HEK293 (cell line): ENCODE measurements around the gene RABEP2.

Experiments used
- CTCF ChIA-PET: fragments of 350-600 bp; formaldehyde crosslinking; extraction: SDS; loops from one replicate; lab custom pipeline; 2021; ENCODE audit warnings: antibody characterized with exemption; lab: Yijun Ruan, JAX
- POLR2A ChIA-PET: fragments of 300-600 bp; formaldehyde crosslinking; extraction: SDS; loops from one replicate; lab custom pipeline; 2020; ENCODE audit warnings: antibody characterized with exemption, inconsistent platforms; lab: Yijun Ruan, JAX
- H3K27ac ChIP-seq: fragments of 200-500 bp; sonication (Bioruptor generic); 2 replicates; pipeline ENCODE4 v1.5.1; 2014; ENCODE audit warnings: low read depth, low read length, control low read depth, inconsistent platforms; ENCODE audit errors: extremely low read depth
- H3K36me3 ChIP-seq, 2 experiments: fragments of 200-500 bp in 1 of 2; sonication (Bioruptor generic) in 1 of 2; 1 replicate in 1 of 2; 2 replicates in 1 of 2; pipeline ENCODE4 v1.5.1; 2014 to 2017; ENCODE audit warnings: inconsistent platforms in 2 of 2, low read length in 2 of 2; ENCODE audit not compliant: control insufficient read depth in 2 of 2, insufficient read depth in 1 of 2
- H3K4me1 ChIP-seq: fragments of 200-500 bp; sonication (Bioruptor generic); 2 replicates; pipeline ENCODE4 v1.5.1; 2014; ENCODE audit warnings: mild to moderate bottlenecking, low read length, inconsistent platforms; ENCODE audit not compliant: control insufficient read depth, insufficient read depth
- H3K4me3 ChIP-seq: 2 replicates; pipeline ENCODE4 v1.5.1; 2011; ENCODE audit warnings: low read depth, mild to moderate bottlenecking, control low read depth, low read length, moderate library complexity
- H3K9me3 ChIP-seq: fragments of 200-500 bp; sonication (Bioruptor generic); 2 replicates; pipeline ENCODE4 v1.5.1; 2014; ENCODE audit warnings: low read depth, low read length, inconsistent platforms; ENCODE audit not compliant: control insufficient read depth, insufficient read depth
- GFI1B ChIP-seq: fragments of 450-650 bp; formaldehyde crosslinking; IDR thresholded peaks from 2 replicates; pipeline ENCODE4 v1.5.1; 2016; ENCODE audit warnings: missing biosample characterization, missing genetic modification characterization
- PRDM1 ChIP-seq: fragments of 450-650 bp; formaldehyde crosslinking; IDR thresholded peaks from 2 replicates; pipeline ENCODE4; 2016; ENCODE audit warnings: missing biosample characterization, missing genetic modification characterization
- SALL2 ChIP-seq: fragments of 450-650 bp; formaldehyde crosslinking; IDR thresholded peaks from 2 replicates; pipeline ENCODE4 v1.5.0; 2017; ENCODE audit warnings: missing biosample characterization, mild to moderate bottlenecking, missing genetic modification characterization, borderline replicate concordance
- SP7 ChIP-seq: fragments of 450-650 bp; formaldehyde crosslinking; IDR thresholded peaks from 2 replicates; pipeline ENCODE4 v1.5.1; 2016; ENCODE audit warnings: missing biosample characterization, missing genetic modification characterization
- TCF7L2 ChIP-seq: IDR thresholded peaks from 2 replicates; pipeline ENCODE4 v1.6.1; 2011; ENCODE audit warnings: low read depth, mild to moderate bottlenecking, inconsistent platforms, low read length, moderate library complexity, borderline replicate concordance
- ZFP41 ChIP-seq: fragments of 450-650 bp; formaldehyde crosslinking; IDR thresholded peaks from 2 replicates; pipeline ENCODE4 v1.5.1; 2016; ENCODE audit warnings: missing biosample characterization, missing genetic modification characterization, borderline replicate concordance
- ZFP69B ChIP-seq: fragments of 450-650 bp; formaldehyde crosslinking; IDR thresholded peaks from 2 replicates; pipeline ENCODE4 v1.5.1; 2016; ENCODE audit warnings: missing biosample characterization, missing genetic modification characterization
- ZNF169 ChIP-seq: fragments of 450-650 bp; formaldehyde crosslinking; IDR thresholded peaks from 2 replicates; pipeline ENCODE4 v1.5.1; 2016; ENCODE audit warnings: missing biosample characterization, missing genetic modification characterization
- ZNF184 ChIP-seq: fragments of 450-650 bp; IDR thresholded peaks from 2 replicates; pipeline ENCODE4 v1.5.1; 2018; ENCODE audit warnings: missing biosample characterization, mild to moderate bottlenecking, missing genetic modification characterization
- ZNF48 ChIP-seq: fragments of 450-650 bp; formaldehyde crosslinking; IDR thresholded peaks from 2 replicates; pipeline ENCODE4 v1.5.1; 2016; ENCODE audit warnings: missing biosample characterization, missing genetic modification characterization
- ZNF600 ChIP-seq: fragments of 450-650 bp; formaldehyde crosslinking; IDR thresholded peaks from 2 replicates; pipeline ENCODE4 v1.5.1; 2016; ENCODE audit warnings: missing biosample characterization, missing genetic modification characterization
- ZNF677 ChIP-seq: fragments of 450-650 bp; IDR thresholded peaks from 2 replicates; pipeline ENCODE4 v1.5.0; 2018; ENCODE audit warnings: missing biosample characterization, mild to moderate bottlenecking, missing genetic modification characterization, moderate library complexity
- TF ChIP-seq, protein P1 (sequence below): fragments of 450-650 bp; formaldehyde crosslinking; IDR thresholded peaks from 2 replicates; pipeline ENCODE4 v1.5.1; 2016; ENCODE audit warnings: missing biosample characterization, missing genetic modification characterization
- TF ChIP-seq, protein P2 (sequence below): fragments of 450-650 bp; formaldehyde crosslinking; IDR thresholded peaks from 2 replicates; pipeline ENCODE4 v1.5.1; 2016; ENCODE audit warnings: missing biosample characterization, missing genetic modification characterization
- TF ChIP-seq, protein P3 (sequence below): fragments of 450-650 bp; formaldehyde crosslinking; optimal IDR thresholded peaks from 2 replicates; pipeline ENCODE3; 2016; ENCODE audit warnings: missing biosample characterization, mild to moderate bottlenecking, missing genetic modification characterization
- TF ChIP-seq, protein P4 (sequence below): fragments of 450-650 bp; formaldehyde crosslinking; IDR thresholded peaks from 2 replicates; pipeline ENCODE4 v1.5.1; 2016; ENCODE audit warnings: missing biosample characterization, missing genetic modification characterization, low read depth
- TF ChIP-seq, protein P5 (sequence below): fragments of 450-650 bp; formaldehyde crosslinking; IDR thresholded peaks from 2 replicates; pipeline ENCODE4 v1.5.1; 2016; ENCODE audit warnings: missing biosample characterization, missing genetic modification characterization
- TF ChIP-seq, protein P6 (sequence below): sonication (generic); formaldehyde crosslinking; IDR thresholded peaks from 2 replicates; pipeline ENCODE4 v1.8.1; 2022; ENCODE audit warnings: mild to moderate bottlenecking, moderate library complexity, missing genetic modification reagents
- TF ChIP-seq, protein P7 (sequence below): fragments of 450-650 bp; formaldehyde crosslinking; conservative IDR thresholded peaks from 2 replicates; pipeline ENCODE4 v1.5.1; 2016; ENCODE audit warnings: low read depth, missing biosample characterization, missing genetic modification characterization

RABEP2 gene

DNA sequence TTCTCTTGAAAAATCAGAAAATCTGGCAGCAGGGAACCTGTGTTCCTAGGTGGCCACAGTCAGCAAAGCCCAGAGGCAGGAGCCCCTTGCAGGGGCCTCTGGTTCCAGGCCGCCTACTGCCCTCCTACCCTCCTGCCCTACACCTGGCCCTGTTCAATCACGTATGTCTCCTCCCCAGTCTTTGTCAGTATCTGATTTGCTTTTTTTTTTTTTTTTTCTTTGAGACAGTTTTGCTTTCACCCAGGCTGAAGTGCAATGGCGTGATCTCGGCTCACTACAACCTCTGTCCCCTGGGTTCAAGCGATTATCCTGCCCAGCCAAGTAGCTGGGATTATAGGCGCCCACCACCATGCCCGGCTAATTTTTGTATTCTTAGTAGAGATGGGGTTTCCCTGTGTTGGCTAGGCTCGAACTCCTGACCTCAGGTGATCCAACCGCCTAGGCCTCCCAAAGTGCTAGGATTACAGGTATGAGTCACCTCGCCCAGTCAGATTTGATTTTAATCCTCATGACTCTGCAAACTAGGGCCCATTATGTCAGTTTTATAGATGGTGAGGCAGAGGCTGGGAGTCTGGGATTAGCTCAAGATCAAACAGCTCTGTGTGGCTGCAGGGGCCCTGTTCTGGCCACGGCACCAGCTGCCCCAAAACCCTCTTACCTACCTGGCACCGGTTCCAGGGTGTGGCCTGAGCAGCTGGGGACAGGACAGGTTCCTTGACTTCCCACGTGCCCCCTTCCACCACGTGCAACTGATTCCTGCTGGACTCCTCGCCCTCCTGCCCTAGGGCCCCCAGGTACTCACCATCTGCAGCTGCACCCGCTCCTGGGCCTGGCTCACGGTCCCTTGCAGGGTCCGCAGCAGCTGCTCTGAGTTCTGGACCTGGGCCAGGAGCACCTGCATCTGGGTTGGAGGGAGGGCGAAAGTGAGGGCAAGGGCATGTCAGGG lies 14.7 kb downstream of the RABEP2 start (continued):
- TF ChIP-seq PRDM1 (tag by site-specific recombination): no peak
- TF ChIP-seq, protein P1, sequence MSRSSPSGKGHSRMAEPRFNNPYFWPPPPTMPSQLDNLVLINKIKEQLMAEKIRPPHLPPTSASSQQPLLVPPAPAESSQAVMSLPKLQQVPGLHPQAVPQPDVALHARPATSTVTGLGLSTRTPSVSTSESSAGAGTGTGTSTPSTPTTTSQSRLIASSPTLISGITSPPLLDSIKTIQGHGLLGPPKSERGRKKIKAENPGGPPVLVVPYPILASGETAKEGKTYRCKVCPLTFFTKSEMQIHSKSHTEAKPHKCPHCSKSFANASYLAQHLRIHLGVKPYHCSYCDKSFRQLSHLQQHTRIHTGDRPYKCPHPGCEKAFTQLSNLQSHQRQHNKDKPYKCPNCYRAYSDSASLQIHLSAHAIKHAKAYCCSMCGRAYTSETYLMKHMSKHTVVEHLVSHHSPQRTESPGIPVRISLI (tag by site-specific recombination): 0 out of 2 replicates have a peak, but pooled peaks have one; percentile 21
- TF ChIP-seq, protein P2, sequence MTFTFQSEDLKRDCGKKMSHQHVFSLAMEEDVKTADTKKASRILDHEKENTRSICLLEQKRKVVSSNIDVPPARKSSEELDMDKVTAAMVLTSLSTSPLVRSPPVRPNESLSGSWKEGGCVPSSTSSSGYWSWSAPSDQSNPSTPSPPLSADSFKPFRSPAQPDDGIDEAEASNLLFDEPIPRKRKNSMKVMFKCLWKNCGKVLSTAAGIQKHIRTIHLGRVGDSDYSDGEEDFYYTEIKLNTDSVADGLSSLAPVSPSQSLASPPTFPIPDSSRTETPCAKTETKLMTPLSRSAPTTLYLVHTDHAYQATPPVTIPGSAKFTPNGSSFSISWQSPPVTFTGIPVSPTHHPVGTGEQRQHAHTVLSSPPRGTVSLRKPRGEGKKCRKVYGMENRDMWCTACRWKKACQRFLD (tag by site-specific recombination): no peak
- TF ChIP-seq ZFP41: no peak
- TF ChIP-seq ZNF677 (tag by site-specific recombination): no peak
- TF ChIP-seq ZNF184 (tag by site-specific recombination): peak; percentile 15; the same call in 1 of the 2 replicates
- peak; percentile 55; the same call in 1 of the 2 replicates for TF ChIP-seq ZNF600 (tag by site-specific recombination)
- TF ChIP-seq TCF7L2: no peak
- TF ChIP-seq, protein P3, sequence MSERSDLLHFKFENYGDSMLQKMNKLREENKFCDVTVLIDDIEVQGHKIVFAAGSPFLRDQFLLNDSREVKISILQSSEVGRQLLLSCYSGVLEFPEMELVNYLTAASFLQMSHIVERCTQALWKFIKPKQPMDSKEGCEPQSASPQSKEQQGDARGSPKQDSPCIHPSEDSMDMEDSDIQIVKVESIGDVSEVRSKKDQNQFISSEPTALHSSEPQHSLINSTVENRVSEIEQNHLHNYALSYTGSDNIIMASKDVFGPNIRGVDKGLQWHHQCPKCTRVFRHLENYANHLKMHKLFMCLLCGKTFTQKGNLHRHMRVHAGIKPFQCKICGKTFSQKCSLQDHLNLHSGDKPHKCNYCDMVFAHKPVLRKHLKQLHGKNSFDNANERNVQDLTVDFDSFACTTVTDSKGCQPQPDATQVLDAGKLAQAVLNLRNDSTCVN (tag by site-specific recombination): no peak
- peak; percentile 78 for TF ChIP-seq SP7 (tag by site-specific recombination)
- peak; percentile 73; the same call in 1 of the 2 replicates for TF ChIP-seq GFI1B (tag by site-specific recombination)

DNA sequence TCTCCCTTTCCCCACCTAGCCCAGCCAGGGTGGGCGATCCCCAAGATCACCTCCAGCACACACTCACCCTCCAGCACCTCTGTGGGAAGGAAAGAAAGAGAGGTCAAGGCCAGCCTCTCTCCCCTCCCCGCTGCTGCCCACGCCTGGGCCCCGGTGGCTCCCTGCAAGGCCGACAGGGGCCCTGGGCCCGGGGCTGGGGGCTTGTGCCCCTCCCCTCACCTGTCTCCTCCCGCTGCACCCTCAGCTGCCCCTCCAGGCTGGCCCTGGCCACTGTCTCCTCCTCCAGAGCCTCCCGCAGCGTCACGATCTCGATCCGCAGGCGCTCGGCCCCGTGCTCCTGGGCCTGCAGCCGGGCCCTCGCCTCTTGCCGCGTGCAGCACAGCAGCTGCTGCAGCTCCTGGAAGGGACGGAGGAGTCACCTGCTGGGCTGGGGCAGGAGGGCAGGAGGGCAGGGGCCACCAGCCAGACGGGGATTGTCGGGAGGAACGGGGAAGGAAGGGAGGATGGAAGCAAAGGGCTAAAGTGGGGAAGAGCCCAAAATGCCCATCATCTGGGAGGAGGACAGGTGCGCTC lies 19.2 kb downstream of the RABEP2 start:
- ChIA-PET CTCF (interaction anchor here (1.0 kb wide), 1 partner anchor 39 kb away, joined by 3 read pairs; no protein-coding TSS in a partner anchor), POLR2A (no interaction called here)
- H3K36me3 ChIP-seq: peaks cover 0 to 9% of the 10 kb centered on the region in 2 experiments; a peak in 2 of 3 replicates
- H3K27ac ChIP-seq: no peak overlapping the region
- H3K9me3 ChIP-seq: no peaks in the 10 kb centered on the region
- TF ChIP-seq ZNF169 (tag by site-specific recombination) (no peak), SALL2 (tag by site-specific recombination) (no peak), ZNF48 (tag by site-specific recombination) (no peak), ZFP69B (tag by site-specific recombination) (no peak)
- TF ChIP-seq, protein P4, sequence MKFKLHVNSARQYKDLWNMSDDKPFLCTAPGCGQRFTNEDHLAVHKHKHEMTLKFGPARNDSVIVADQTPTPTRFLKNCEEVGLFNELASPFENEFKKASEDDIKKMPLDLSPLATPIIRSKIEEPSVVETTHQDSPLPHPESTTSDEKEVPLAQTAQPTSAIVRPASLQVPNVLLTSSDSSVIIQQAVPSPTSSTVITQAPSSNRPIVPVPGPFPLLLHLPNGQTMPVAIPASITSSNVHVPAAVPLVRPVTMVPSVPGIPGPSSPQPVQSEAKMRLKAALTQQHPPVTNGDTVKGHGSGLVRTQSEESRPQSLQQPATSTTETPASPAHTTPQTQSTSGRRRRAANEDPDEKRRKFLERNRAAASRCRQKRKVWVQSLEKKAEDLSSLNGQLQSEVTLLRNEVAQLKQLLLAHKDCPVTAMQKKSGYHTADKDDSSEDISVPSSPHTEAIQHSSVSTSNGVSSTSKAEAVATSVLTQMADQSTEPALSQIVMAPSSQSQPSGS: no peak
- TF ChIP-seq, protein P5, sequence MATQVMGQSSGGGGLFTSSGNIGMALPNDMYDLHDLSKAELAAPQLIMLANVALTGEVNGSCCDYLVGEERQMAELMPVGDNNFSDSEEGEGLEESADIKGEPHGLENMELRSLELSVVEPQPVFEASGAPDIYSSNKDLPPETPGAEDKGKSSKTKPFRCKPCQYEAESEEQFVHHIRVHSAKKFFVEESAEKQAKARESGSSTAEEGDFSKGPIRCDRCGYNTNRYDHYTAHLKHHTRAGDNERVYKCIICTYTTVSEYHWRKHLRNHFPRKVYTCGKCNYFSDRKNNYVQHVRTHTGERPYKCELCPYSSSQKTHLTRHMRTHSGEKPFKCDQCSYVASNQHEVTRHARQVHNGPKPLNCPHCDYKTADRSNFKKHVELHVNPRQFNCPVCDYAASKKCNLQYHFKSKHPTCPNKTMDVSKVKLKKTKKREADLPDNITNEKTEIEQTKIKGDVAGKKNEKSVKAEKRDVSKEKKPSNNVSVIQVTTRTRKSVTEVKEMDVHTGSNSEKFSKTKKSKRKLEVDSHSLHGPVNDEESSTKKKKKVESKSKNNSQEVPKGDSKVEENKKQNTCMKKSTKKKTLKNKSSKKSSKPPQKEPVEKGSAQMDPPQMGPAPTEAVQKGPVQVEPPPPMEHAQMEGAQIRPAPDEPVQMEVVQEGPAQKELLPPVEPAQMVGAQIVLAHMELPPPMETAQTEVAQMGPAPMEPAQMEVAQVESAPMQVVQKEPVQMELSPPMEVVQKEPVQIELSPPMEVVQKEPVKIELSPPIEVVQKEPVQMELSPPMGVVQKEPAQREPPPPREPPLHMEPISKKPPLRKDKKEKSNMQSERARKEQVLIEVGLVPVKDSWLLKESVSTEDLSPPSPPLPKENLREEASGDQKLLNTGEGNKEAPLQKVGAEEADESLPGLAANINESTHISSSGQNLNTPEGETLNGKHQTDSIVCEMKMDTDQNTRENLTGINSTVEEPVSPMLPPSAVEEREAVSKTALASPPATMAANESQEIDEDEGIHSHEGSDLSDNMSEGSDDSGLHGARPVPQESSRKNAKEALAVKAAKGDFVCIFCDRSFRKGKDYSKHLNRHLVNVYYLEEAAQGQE (tag by site-specific recombination): no peak
- TF ChIP-seq, protein P6, sequence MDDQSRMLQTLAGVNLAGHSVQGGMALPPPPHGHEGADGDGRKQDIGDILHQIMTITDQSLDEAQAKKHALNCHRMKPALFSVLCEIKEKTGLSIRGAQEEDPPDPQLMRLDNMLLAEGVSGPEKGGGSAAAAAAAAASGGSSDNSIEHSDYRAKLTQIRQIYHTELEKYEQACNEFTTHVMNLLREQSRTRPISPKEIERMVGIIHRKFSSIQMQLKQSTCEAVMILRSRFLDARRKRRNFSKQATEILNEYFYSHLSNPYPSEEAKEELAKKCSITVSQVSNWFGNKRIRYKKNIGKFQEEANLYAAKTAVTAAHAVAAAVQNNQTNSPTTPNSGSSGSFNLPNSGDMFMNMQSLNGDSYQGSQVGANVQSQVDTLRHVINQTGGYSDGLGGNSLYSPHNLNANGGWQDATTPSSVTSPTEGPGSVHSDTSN (CRISPR knock-in tag): no peak
- TF ChIP-seq, protein P7, sequence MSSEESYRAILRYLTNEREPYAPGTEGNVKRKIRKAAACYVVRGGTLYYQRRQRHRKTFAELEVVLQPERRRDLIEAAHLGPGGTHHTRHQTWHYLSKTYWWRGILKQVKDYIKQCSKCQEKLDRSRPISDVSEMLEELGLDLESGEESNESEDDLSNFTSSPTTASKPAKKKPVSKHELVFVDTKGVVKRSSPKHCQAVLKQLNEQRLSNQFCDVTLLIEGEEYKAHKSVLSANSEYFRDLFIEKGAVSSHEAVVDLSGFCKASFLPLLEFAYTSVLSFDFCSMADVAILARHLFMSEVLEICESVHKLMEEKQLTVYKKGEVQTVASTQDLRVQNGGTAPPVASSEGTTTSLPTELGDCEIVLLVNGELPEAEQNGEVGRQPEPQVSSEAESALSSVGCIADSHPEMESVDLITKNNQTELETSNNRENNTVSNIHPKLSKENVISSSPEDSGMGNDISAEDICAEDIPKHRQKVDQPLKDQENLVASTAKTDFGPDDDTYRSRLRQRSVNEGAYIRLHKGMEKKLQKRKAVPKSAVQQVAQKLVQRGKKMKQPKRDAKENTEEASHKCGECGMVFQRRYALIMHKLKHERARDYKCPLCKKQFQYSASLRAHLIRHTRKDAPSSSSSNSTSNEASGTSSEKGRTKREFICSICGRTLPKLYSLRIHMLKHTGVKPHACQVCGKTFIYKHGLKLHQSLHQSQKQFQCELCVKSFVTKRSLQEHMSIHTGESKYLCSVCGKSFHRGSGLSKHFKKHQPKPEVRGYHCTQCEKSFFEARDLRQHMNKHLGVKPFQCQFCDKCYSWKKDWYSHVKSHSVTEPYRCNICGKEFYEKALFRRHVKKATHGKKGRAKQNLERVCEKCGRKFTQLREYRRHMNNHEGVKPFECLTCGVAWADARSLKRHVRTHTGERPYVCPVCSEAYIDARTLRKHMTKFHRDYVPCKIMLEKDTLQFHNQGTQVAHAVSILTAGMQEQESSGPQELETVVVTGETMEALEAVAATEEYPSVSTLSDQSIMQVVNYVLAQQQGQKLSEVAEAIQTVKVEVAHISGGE (tag by site-specific recombination): no peak
- no peak overlapping the region for H3K4me3 ChIP-seq
- no peaks in the 10 kb centered on the region for H3K4me1 ChIP-seq
